ENCODE results near the gene TMCO4. TPM values are rescaled to one million over a fixed set of nuclear protein-coding genes. Genes with fewer than 3 reads are reported as not detected.

TMCO4 gene
- total and polyA plus RNA-seq, 8 donors: 15.7 to 22.1 (median 18.9) TPM

DNA sequence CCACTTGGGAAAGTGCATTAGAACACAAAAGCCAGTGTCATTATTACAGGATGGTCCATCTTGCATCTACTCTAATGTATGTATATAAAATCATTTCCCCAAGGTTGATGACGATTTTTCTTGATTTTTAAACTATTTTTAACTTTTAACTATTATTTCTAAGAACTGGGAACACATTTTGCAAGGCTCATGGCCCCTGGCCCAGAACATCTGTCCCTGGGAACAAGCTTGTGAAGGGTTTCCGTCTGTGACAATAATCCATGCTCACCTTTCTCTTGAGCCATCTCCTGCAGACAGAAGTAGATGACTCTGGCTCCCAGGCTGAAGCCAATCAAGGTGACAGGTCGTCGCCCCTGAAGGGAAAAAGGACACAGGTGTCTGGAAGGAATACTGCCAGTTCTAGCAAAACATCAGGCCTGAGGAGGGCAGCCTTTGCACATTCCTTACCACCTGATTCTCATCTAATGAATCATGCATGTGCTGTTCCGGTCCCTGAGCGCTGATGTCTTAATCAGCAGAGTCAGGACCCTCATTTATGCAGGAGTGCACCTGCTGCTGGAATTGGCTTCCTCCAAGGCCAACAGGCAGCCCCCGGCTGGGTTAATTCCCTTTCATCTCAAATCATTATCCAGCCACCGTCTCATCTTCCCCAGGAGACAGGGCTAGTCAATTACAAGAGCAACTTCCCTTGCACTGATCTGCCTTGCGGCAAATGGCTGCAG is 62.5 kb downstream of the TMCO4 start:
- DNase-seq (no peak), ATAC-seq (no peak)
- H3K4me1 ChIP-seq: no peaks in the 10 kb centered on the region
- no peaks in the 10 kb centered on the region for H3K27me3 ChIP-seq
- no peak for TF ChIP-seq CTCF (IDR thresholded peaks at IDR 0.05)
- no peak overlapping the region for H3K27ac ChIP-seq
- H3K9me3 ChIP-seq: no peaks in the 10 kb centered on the region
- intact Hi-C loops (cut with DNase I): no loop called here
- H3K4me3 ChIP-seq: no peak overlapping the region
- H3K36me3 ChIP-seq: peaks cover 0 to 41% of the 10 kb centered on the region in 2 donors

GRCh38 chr1:19735440-19736127 is 64.1 kb downstream of the TMCO4 start:
- Histone ChIP-seq H3K27me3 (no peaks in the 10 kb centered on the region), H3K9me3 (peaks cover 0 to under 1% of the 10 kb centered on the region in 2 donors), H3K27ac (no peak overlapping the region), H3K4me1 (no peaks in the 10 kb centered on the region), H3K36me3 (peaks cover 0 to 54% of the 10 kb centered on the region in 2 donors), H3K4me3 (no peak overlapping the region)
- DNase-seq (peak in 2 of 4 donors; percentile 9 to 47), ATAC-seq (peak; percentile 60)
- intact Hi-C loops (cut with DNase I): no loop called here
- no peak for TF ChIP-seq CTCF (IDR thresholded peaks at IDR 0.05)

- Histone ChIP-seq H3K4me3 (no peak overlapping the region), H3K9me3 (peaks cover 0 to 8% of the 10 kb centered on the region in 2 donors), H3K27me3 (no peaks in the 10 kb centered on the region), H3K36me3 (peaks cover 0 to 48% of the 10 kb centered on the region in 2 donors), H3K4me1 (no peaks in the 10 kb centered on the region), H3K27ac (no peak overlapping the region)
- ATAC-seq (no peak), DNase-seq (no peak)
- intact Hi-C loops (cut with DNase I): no loop called here
- TF ChIP-seq CTCF (IDR thresholded peaks at IDR 0.05): no peak
These were observed 65.2 kb downstream of the TMCO4 start for GRCh38 chr1:19734472-19734999.

DNA sequence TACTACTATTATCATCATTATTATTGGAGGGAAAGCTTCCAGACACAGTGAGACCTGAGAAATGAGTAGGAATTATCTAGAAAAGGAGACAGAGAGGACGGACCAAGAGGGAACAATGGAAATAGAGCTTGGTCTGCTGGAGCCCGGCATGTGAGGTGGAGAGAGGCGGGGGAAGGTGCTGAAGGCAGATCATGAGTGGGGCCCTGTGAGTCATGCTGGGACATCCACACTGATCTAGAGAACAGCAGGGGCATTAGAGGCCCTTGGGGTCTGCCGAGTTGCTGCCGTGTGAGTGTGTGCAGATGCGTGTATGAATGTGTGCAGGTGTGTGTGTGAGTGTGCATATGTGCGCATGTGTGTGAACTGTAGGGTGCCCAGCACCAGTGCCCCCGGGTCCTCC is 65.7 kb downstream of the TMCO4 start:
- TF ChIP-seq CTCF (IDR thresholded peaks at IDR 0.05): no peak
- ATAC-seq (no peak), DNase-seq (no peak)
- Histone ChIP-seq H3K9me3 (peaks cover 0 to 8% of the 10 kb centered on the region in 2 donors), H3K4me3 (no peak overlapping the region), H3K27ac (no peak overlapping the region), H3K36me3 (peaks cover 0 to 44% of the 10 kb centered on the region in 2 donors), H3K27me3 (no peaks in the 10 kb centered on the region), H3K4me1 (no peaks in the 10 kb centered on the region)
- intact Hi-C loops (cut with DNase I): no loop called here

GRCh38 chr1:19733615-19734014 is 66.1 kb downstream of the TMCO4 start:
- DNase-seq (no peak), ATAC-seq (no peak)
- Histone ChIP-seq H3K27ac (no peak overlapping the region), H3K36me3 (peaks cover 0 to 47% of the 10 kb centered on the region in 2 donors), H3K4me3 (no peak overlapping the region), H3K27me3 (no peaks in the 10 kb centered on the region), H3K4me1 (no peaks in the 10 kb centered on the region), H3K9me3 (peaks cover 0 to 8% of the 10 kb centered on the region in 2 donors)
- intact Hi-C loops (cut with DNase I): no loop called here
- TF ChIP-seq CTCF (IDR thresholded peaks at IDR 0.05): no peak

Measured in left lung (tissue), 10 donors.